Measurements from ENCODE around the gene OCIAD1.
"Not testable (repeated sequence)": the region's sequence is repeated elsewhere in the genome, so short reads cannot be mapped to it uniquely, and the experiment has no call there.

Gene OCIAD1

GRCh38 chr4:48841045-48841827, 10.3 kb downstream of the OCIAD1 start:
- Histone ChIP-seq H3K9me3 (replicated peaks in 1 of 11) (peaks cover 0 to 4% (median 0%) of the 10 kb centered on the region in 11 experiments; a peak in 1 of 22 replicates), H3K4me2 (no peak overlapping the region), H3K36me3 (peaks cover 95 to 100% (median 99%) of the 10 kb centered on the region in 11 experiments), H3K4me1 (no peaks in the 10 kb centered on the region), H3K4me3 (no peak overlapping the region), H4K20me1 (peaks cover 0 to 39% (median 10%) of the 10 kb centered on the region in 11 experiments; a peak in 11 of 22 replicates), H3K27me3 (no peaks in the 10 kb centered on the region), H3K27ac (no peak overlapping the region), H3K9ac (no peak overlapping the region)
- TF ChIP-seq Cebpa-rat (IDR thresholded peaks at IDR 0.05) = no peak

GRCh38 chr4:48844843-48845242, 14.0 kb downstream of the OCIAD1 start:
- Histone ChIP-seq H3K4me3 (no peak overlapping the region), H3K36me3 (peaks cover 88 to 100% (median 95%) of the 10 kb centered on the region in 11 experiments), H3K27me3 (no peaks in the 10 kb centered on the region), H3K9me3 (replicated peaks in 1 of 11) (peaks cover 0 to 9% (median 0%) of the 10 kb centered on the region in 11 experiments; a peak in 3 of 22 replicates), H4K20me1 (peaks cover 0 to 36% (median 10%) of the 10 kb centered on the region in 11 experiments; a peak in 10 of 22 replicates), H3K27ac (no peak overlapping the region), H3K9ac (no peak overlapping the region), H3K4me2 (no peak overlapping the region), H3K4me1 (no peaks in the 10 kb centered on the region)
- no peak for TF ChIP-seq Cebpa-rat (IDR thresholded peaks at IDR 0.05)

GRCh38 chr4:48848799-48849198, 17.9 kb downstream of the OCIAD1 start:
- not testable (repeated sequence) for H3K4me3 ChIP-seq, H3K27ac ChIP-seq
- H3K36me3 ChIP-seq = peaks cover 90 to 100% (median 95%) of the 10 kb centered on the region in 11 experiments

GRCh38 chr4:48851651-48852050, 20.8 kb downstream of the OCIAD1 start:
- Histone ChIP-seq H3K4me3 (no peak overlapping the region), H4K20me1 (peaks cover 0 to 4% (median 0%) of the 10 kb centered on the region in 11 experiments; a peak in 2 of 22 replicates), H3K4me1 (no peaks in the 10 kb centered on the region), H3K9ac (no peak overlapping the region), H3K9me3 (replicated peaks in 1 of 11) (peaks cover 0 to 7% (median 0%) of the 10 kb centered on the region in 11 experiments; a peak in 2 of 22 replicates), H3K27ac (no peak overlapping the region), H3K36me3 (peaks cover 81 to 100% (median 93%) of the 10 kb centered on the region in 11 experiments), H3K27me3 (no peaks in the 10 kb centered on the region), H3K4me2 (no peak overlapping the region)
- no peak for TF ChIP-seq Cebpa-rat (IDR thresholded peaks at IDR 0.05)

More at GRCh38 chr4:48848799-48849198, 17.9 kb downstream of the OCIAD1 start:
- H3K9me3 ChIP-seq (replicated peaks in 1 of 11); H3K4me1 ChIP-seq; H3K9ac ChIP-seq; H3K4me2 ChIP-seq; H3K27me3 ChIP-seq: not testable (repeated sequence)
- peaks cover 0 to 13% (median 0%) of the 10 kb centered on the region in 11 experiments; a peak in 3 of 22 replicates for H4K20me1 ChIP-seq

- H3K36me3 ChIP-seq = peaks cover 81 to 100% (median 95%) of the 10 kb centered on the region in 11 experiments
- peaks cover 0 to 4% (median 0%) of the 10 kb centered on the region in 11 experiments; a peak in 1 of 22 replicates for H4K20me1 ChIP-seq
- no peaks in the 10 kb centered on the region for H3K4me1 ChIP-seq
- H3K4me3 ChIP-seq = no peak overlapping the region
- no peak overlapping the region for H3K9ac ChIP-seq
- H3K27me3 ChIP-seq = no peaks in the 10 kb centered on the region
- no peak overlapping the region for H3K4me2 ChIP-seq
- no peak overlapping the region for H3K27ac ChIP-seq
- H3K9me3 ChIP-seq (replicated peaks in 1 of 11) = no peaks in the 10 kb centered on the region
- no peak for TF ChIP-seq Cebpa-rat (IDR thresholded peaks at IDR 0.05)
Observed at GRCh38 chr4:48853604-48854394, 22.9 kb downstream of the OCIAD1 start.

- no peak overlapping the region for H3K9ac ChIP-seq
- no peaks in the 10 kb centered on the region for H3K27me3 ChIP-seq
- no peaks in the 10 kb centered on the region for H3K9me3 ChIP-seq (replicated peaks in 1 of 11)
- no peak overlapping the region for H3K4me3 ChIP-seq
- peaks cover 0 to 4% (median 0%) of the 10 kb centered on the region in 11 experiments; a peak in 1 of 22 replicates for H4K20me1 ChIP-seq
- no peak for TF ChIP-seq Cebpa-rat (IDR thresholded peaks at IDR 0.05)
- no peaks in the 10 kb centered on the region for H3K4me1 ChIP-seq
- H3K27ac ChIP-seq = no peak overlapping the region
- H3K36me3 ChIP-seq = peaks cover 79 to 100% (median 95%) of the 10 kb centered on the region in 11 experiments
- no peak overlapping the region for H3K4me2 ChIP-seq
Observed at GRCh38 chr4:48854395-48854683, 23.5 kb downstream of the OCIAD1 start.

GRCh38 chr4:48854982-48855381, 24.1 kb downstream of the OCIAD1 start:
- H3K27ac ChIP-seq = no peak overlapping the region
- H3K9me3 ChIP-seq (replicated peaks in 1 of 11) = no peaks in the 10 kb centered on the region
- H3K4me3 ChIP-seq = no peak overlapping the region
- TF ChIP-seq Cebpa-rat (IDR thresholded peaks at IDR 0.05) = peak in 1 of 11 experiments; percentile 9; a peak in 1 of 22 replicates
- no peaks in the 10 kb centered on the region for H3K4me1 ChIP-seq
- no peak overlapping the region for H3K4me2 ChIP-seq
- H4K20me1 ChIP-seq = peaks cover 0 to 4% (median 0%) of the 10 kb centered on the region in 11 experiments; a peak in 1 of 22 replicates
- no peaks in the 10 kb centered on the region for H3K27me3 ChIP-seq
- H3K36me3 ChIP-seq = peaks cover 81 to 100% (median 96%) of the 10 kb centered on the region in 11 experiments
- H3K9ac ChIP-seq = no peak overlapping the region

GRCh38 chr4:48858130-48858529, 27.2 kb downstream of the OCIAD1 start:
- Histone ChIP-seq H3K27ac (no peak overlapping the region), H3K9ac (no peak overlapping the region), H3K4me2 (no peak overlapping the region), H3K4me1 (no peaks in the 10 kb centered on the region), H3K27me3 (no peaks in the 10 kb centered on the region), H3K9me3 (replicated peaks in 1 of 11) (peaks cover 0 to 4% (median under 1%) of the 10 kb centered on the region in 11 experiments; a peak in 7 of 22 replicates), H4K20me1 (no peaks in the 10 kb centered on the region), H3K4me3 (no peak overlapping the region), H3K36me3 (peaks cover 69 to 93% (median 81%) of the 10 kb centered on the region in 11 experiments)
- TF ChIP-seq Cebpa-rat (IDR thresholded peaks at IDR 0.05) = no peak

GRCh38 chr4:48862038-48862437, 31.1 kb downstream of the OCIAD1 start:
- Histone ChIP-seq H3K9me3 (replicated peaks in 1 of 11) (peaks cover 9 to 19% (median 15%) of the 10 kb centered on the region in 11 experiments; a peak in 19 of 22 replicates), H3K36me3 (peaks cover 41 to 55% (median 45%) of the 10 kb centered on the region in 11 experiments), H3K9ac (no peak overlapping the region), H3K4me3 (no peak overlapping the region), H3K27me3 (no peaks in the 10 kb centered on the region), H3K27ac (no peak overlapping the region), H3K4me1 (no peaks in the 10 kb centered on the region), H4K20me1 (no peaks in the 10 kb centered on the region), H3K4me2 (no peak overlapping the region)
- no peak for TF ChIP-seq Cebpa-rat (IDR thresholded peaks at IDR 0.05)

All from BLaER1 treated with 17β-estradiol and CSF1 and Interleukin-3, amounts not matched to agents 10 nM and 100 nM (cell line).